ENCODE data around the gene GNAZ.
A peak's percentile ranks its signal among the peaks of the same experiment; 100 is the strongest.

Gene GNAZ

DNA sequence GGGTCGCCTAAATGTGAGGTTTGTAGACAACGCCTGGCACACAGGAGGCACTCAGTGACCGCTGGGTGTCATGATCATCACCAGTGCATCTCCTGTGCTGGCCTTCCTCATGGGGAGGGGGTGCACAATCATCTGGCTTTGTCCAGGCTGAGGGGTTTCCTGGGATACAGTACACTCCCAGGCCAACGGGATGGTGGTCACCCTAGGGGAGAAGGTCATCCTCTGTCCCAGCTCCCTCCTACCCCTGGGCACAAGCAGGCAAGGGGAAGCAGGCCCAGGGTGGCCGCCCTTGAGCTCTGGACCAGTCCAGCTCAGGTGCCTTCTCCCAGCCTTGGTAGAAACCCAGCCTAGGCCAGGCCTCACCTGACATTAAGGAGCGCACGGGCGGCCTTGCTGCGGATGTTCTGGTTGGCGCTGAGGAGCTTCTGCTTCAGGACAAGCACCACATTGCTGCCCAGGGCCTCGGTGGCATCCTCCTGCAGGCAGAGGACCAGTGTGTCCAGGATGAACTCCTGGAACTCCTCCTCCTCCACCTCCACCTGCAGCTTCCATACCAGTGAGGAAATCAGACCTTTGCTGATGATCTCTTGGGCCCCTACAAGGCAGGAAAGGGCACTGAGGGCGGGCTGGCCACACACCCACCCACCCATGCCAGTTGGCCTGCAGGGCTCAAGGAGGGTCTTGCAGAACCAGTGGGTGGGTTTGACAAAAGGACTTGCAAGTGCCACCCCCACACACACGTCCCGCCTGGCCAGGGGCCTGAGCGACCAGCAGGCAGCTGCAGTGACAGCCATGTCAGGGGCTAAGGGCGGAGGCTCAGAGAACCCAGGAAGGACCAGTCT is 6.6 kb upstream of the GNAZ start:
- no peak for DNase-seq (ENCODE audit: low read depth in 1 of 2, low spot score in 1 of 2)

DNA sequence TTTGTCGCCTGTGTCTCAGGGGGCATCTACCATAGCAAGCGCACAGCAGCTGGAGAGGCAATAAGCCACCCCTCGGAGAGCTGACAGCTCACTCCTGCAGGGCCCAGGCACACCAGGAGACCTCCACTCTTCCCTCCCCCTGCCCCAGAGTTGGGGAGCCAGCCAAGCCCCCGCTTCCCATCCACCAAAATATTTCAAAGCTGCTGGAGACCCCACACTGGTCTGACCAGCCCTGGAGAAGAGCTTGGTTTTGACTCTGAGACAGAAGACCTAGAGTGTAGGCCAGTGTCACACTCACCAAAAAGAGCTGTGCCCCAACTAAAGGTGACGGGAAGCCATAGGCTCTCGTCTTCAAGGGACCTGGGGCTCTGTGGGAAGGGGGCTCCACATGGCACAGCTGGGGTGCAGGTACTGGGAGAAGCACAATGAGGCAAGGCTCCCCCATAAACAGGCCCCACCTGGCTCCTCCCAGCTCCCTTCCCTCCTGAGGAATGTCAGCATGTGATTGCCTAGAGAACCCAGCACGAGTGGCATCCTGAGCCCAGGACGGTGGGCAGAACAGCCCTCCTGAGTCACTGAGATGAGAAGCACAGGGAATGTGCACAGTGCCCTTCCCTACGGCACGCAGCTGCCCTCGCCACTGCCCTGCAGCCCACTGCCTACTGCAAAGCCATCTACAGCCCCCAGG is 5.8 kb upstream of the GNAZ start:
- DNase-seq (ENCODE audit: low read depth in 1 of 2, low spot score in 1 of 2): no peak

GRCh38 chr22:23065069-23065451 is 5.3 kb upstream of the GNAZ start:
- DNase-seq (ENCODE audit: low read depth in 1 of 2, low spot score in 1 of 2): no peak

DNA sequence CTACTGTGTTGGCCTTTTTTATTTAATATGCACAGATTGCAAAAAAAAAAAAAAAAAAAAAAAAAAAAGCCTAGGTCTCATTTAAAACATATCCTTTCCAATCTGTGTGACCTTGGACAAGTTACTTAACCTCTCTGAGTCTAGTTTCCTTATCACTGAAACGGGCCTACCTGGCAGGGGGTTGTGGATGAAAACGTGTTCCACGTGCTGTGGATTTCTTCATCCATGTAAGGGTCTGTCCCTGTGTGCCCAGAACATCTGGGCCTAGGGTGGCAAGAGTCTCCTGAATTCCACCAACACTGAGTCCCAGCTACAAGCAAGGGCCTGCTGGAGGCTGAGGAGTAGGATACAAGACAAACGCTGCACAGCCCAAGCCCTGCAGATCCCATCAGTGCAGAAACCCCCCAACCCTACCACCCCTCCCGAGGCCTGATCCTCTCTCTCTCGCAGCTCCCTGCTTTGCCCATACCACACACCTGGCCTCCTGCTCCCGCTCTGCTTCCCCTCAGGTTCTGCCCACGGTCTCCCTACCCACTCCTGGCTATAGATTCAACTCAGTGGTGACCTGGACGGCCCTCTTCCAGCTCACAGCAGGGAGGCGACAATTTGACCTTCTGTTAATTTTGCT is 4.7 kb upstream of the GNAZ start:
- no peak for DNase-seq (ENCODE audit: low read depth in 1 of 2, low spot score in 1 of 2)

DNA sequence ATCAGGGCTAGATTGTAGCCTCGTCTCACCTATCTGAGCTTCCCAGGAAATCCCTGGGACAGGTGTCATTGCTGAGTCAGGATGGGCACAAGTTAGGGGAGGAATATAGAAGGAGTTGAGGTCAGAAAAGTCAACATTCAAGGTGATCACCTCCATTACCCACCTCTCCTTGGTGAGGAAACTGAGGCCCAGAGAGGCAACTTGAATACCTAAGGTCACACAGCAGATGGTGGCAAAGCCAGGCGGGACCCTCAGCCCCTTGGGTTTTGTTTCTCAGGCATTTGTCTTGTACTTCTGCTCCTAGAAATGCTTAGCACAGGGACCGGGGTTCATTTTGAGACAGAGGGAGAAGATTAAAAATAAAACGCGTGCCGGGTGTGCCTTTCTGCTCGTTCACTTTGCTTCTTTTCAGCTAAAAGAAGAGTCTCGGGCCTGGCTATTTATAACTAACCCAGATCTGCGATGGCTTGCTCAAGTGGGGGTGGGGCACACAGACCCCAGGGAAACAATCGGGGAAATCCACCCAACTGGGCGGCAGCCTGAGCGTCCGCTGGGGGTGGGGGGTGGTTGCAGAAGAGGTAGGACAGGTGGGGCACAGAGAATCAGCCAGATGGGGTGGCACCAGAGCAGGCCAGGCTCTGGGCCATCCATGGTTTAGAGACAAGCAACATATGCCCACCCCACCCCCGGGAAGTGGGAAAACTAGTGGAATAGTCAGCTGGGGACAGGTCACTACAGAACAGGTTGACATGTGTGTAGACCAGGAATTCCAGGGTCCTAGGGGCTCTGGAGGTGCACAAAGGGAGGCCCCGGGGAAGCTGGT is 3.9 kb upstream of the GNAZ start:
- DNase-seq (ENCODE audit: low read depth in 1 of 2, low spot score in 1 of 2): no peak

- no peak for DNase-seq (ENCODE audit: low read depth in 1 of 2, low spot score in 1 of 2)
Observed at GRCh38 chr22:23067023-23067650, 3.2 kb upstream of the GNAZ start.

DNA sequence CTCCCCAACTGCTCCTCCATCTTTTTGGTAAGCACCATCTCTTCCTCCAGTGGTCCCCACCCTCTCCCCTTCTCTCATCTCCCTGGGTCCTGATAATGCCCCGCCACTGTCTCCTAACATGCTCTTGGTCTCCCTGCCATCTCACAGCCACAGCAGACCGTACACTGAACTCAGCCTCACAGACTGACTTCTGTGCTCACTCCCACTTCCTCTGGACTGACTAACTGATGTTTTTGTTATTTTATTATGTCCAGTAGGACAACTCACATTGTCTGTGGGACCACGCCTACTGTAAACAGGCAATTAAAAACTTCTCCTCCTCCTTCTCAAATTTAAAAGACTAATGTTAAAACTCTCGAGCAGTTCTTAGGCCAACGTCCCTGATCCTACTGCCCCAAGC is 2.6 kb upstream of the GNAZ start:
- DNase-seq (ENCODE audit: low read depth in 1 of 2, low spot score in 1 of 2): no peak

DNA sequence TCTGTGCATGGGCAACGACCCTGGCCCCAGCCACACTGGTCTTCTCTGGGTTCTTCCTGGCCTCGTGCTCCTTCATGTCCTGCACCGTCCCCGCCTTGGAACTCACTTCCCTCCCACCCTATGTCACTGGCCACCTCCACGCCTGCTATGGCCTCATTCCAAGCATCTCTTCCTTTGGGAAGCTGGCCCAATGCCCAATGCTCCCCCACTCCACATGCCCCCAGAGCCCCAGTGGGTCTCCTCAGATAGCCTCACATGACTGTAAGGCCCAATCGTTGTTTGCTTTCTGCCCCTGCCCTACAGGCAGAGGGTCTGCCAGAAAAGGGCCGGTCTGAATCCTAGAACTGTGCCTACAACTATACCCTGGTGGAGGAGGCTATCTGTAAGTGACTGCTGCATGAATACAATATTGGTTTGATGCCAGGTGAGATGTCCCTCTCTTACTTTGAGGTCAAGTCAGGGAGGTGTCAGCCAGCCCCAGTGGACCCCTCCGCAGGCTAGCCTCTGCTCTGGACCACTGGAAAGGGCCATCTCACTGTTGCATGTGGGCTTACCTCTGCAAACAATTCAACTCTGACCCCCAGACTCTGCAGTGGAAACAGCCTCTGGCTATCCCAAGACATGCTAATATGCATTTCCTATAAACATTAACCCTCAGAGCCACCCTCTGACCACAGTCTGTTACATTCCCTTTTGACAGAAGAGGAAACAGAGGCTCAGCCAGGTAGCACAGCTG is 2.1 kb upstream of the GNAZ start:
- DNase-seq (ENCODE audit: low read depth in 1 of 2, low spot score in 1 of 2): no peak

DNA sequence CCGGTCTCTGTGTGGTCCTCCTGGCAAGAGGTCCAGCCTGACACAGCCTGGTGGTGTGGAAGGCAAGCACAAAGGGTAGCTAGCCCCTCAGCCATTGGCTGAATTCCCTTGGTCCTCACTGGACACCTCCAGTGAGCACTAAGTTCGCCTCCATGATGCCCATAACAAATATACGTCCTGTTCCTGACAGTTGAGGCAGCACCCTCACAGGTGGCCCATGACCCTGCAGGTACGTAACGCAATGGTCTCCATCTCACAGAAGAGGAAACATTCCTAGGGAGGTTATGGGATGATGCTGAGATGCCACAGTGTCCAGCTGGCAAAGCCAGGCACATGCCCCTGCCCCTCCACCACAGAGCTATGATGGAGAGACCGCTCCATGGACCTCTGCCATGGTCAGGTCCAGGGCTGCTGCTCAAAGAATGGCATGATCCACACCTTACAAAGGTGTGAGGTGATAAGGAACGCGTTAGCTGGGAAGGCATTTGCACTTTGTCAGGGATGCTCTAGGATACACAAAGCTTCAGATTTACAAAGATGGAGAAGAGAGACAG is 1.4 kb upstream of the GNAZ start:
- no peak for DNase-seq (ENCODE audit: low read depth in 1 of 2, low spot score in 1 of 2)

DNA sequence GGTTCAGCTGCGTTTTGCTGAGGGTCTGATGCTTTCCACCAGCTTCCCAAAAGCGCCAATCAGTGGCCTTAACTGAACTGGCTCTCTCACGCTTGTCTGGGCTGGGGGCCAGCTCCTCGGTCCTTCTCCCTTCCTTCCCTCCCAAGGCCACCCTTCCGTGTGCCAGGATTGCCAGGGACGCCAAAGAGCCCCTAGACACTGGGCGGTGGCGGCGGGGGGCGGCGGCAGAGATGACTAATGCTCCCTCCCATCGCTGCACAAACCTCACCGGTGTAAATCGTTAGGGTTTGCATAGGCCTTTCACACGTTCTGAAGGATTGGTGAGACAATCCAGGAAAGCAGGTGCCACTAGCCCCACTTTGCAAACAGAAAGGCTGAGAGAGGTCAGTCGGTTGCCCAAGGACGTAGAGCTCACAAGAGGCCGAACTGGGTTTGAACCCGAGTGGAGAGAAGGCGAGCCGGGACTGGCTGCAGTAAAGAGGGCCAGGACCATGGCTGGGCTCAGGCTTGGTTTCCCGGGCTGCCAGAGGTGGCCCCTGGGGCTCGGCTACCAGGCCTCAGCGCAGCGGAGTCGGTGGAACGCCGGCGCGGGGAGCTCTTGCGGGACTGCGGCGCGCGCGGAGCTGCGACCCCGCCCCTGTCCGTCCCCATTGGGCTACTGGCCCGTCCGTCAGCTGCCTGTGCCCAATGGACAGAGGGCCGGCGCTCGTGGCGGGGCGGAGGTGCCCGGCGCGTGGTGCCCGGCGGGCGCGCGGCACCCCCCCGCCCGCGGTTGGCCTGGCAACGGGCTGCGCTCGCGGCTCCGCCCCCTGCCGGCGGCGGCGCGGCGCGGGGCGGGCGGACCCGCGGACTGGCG is 589 bp upstream of the GNAZ start:
- DNase-seq (ENCODE audit: low read depth in 1 of 2, low spot score in 1 of 2): peak; percentile 77 to 85

DNA sequence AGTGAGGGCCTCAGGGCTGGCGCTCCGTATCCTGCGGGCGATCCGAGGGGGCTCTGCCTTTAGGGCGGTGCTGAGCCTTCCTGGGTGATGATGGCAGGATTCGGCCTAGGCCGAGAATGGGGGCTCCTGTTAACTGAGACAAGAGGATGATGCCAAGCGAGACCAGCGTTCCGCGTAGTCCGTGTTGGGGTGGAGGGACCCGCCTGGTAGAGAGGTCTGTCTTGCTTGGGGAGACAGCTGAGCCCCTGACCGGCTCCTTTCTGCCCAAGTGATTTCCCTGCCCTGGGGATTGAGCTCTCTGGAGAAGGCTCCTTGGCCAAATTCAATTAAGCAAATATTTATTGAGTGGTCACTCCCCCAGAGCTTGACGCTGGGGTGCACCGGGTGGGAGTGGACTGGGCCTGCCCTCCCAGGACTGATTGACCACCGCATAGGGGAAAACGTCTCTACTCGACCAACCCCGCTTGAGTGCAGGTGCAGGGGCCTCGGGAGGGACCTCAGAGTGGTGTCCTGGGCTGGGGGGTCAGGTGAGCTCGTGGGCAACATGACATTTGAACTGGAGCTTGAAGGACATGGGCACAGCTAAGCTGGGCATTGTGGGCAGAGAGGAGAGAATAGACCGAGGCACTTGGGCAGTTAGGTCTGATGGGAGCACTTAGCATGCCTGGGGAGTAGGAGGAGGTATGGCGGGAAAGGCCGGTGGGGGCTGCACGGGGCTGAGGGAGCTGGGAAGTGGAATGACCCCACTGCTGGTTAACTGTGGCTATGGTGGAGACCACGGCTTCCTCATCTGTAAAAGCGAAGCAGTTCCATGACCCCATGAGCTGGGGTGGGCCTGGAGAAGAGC is 1.1 kb downstream of the GNAZ start:
- no peak for DNase-seq (ENCODE audit: low read depth in 1 of 2, low spot score in 1 of 2)

DNA sequence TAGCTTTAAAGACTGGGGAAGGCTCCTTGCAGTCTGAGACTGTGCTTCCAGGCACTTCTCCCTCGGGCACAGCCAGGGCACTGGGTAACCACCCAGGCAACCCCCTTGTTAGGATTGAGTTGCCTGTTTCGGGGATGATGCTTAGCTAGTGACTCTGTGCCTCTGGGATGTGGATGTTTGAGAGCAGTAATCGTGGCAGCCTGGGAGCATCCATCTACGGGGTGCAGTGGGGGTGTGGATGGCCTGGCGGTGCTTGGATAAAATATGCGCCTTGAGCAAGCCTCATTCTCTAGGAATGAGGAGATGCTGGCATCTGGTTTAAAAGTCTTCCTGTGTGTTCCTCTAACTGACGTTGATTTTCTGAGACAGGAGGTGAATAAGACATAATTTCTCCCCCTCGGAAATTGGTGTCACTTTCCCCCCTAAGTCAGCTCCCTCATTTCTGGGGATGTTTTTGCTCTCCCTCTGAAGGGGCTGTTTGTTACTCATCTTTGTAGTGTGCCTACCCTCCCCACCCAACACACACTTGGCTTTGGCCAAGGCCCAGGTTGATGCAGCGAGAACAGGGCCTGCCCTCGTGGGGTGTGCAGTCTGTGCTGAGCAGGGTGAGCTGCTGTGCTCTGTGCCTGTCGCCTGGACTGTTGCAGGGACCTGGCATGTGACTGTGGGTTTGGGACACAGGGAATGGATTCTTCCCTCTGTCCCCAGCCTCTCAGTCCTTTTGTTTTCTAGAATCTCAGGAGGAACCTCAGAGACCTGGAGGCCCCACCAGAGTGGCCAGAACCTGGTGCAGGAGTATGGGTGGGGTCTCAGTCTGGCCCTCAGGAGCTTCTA is 2.0 kb downstream of the GNAZ start:
- no peak for DNase-seq (ENCODE audit: low read depth in 1 of 2, low spot score in 1 of 2)

DNA sequence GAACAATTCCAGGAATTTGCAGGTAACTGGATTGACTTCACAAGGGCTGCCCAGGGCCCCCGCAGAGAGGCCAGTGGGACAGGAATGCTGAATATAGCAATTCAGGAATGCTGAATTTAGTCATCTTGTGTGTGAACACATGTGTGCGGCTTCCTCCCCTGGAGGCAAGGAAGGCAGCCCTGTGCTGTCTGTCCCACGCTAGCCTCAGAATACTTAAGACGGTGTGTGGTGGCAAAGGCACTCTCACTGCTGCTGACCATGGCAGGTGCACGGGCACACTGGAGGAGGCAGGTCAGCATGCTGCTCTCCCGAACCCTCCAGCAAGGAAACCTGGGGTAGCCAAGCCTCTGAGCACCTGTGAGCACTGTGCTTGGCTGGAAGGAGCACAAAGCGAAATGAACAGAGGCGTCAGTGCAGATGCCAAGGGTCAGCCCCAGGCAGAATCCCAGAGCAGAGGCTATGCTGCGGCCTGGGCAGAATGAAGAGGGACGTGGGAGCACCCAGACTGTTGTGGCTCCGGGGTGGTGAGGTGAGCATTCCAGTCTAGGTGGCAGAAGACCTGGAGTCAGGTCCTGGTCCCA is 2.7 kb downstream of the GNAZ start:
- no peak for DNase-seq (ENCODE audit: low read depth in 1 of 2, low spot score in 1 of 2)

DNA sequence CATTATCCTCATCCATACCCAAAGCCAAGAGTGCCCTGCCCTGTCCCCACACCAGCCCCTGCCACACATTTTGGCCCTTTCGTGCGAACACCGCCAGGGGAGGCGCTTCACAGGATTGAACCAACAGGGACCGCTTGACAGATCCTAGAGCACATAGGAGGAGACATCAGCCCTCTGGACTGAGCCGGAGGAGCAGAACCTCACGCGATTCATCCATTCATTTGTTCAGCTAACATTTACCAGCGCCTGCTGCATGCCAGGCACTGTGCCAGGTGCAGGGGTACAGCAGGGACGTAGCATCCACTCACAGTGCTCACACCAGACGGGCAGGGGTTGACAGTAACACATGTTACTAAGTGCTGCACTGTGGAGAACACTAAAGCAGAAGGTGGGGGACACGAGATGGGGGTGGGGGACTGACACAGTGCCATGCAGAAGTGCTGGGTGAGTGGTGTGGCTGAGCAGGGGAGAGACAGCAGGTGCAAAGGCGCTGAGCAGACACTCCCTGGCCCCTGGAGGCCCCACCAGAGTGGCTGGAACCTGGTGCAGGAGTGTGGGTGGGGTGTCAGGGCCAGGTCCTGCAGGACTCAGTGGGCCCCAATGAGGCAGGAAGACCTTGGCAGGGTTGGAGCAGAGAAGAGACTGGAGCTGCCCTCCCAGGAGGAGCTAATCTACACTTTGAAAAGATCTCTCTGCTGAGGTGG is 3.4 kb downstream of the GNAZ start:
- no peak for DNase-seq (ENCODE audit: low read depth in 1 of 2, low spot score in 1 of 2)

GRCh38 chr22:23074451-23074850 is 4.1 kb downstream of the GNAZ start:
- no peak for DNase-seq (ENCODE audit: low read depth in 1 of 2, low spot score in 1 of 2)

GRCh38 chr22:23075050-23075449 is 4.7 kb downstream of the GNAZ start:
- DNase-seq (ENCODE audit: low read depth in 1 of 2, low spot score in 1 of 2): no peak
